ENCODE results near the gene LRRC8D.

- TF ChIP-seq MYC (IDR thresholded peaks at IDR 0.05; ENCODE audit: borderline replicate concordance, low read length) (no peak), POLR2A (IDR thresholded peaks at IDR 0.05; ENCODE audit: low read length) (no peak), RAD21 (conservative IDR thresholded peaks at IDR 0.05 in 1 of 2, IDR thresholded peaks at IDR 0.05 in 1 of 2) (no peak), SMC3 (IDR thresholded peaks at IDR 0.05) (no peak)
These were observed 76.7 kb downstream of the LRRC8D start for GRCh38 chr1:89897347-89898133.
